Keratinocyte (primary cell): Measurements from ENCODE around the gene CAPZA2. TPM values are rescaled to one million over a fixed set of nuclear protein-coding genes. Genes with fewer than 3 reads are reported as not detected.

ENCODE experiments used
- DNase-seq: peaks from one replicate; pipeline ENCODE4 v3.0.0-alpha.2; 2011; ENCODE audit warnings: low read depth, missing footprints, low spot score
- FAIRE-seq: peaks from 2 replicates; lab custom pipeline; 2011; peaks lifted over from hg19 to GRCh38; lab: Jason Lieb, UNC
- H2AFZ ChIP-seq: 2 replicates; pipeline ENCODE4 v1.6.0; 2012; ENCODE audit warnings: low read length, control low read depth, inconsistent platforms; ENCODE audit not compliant: control insufficient read depth
- H3K27ac ChIP-seq: 2 replicates; pipeline ENCODE4 v1.5.1; 2011; ENCODE audit warnings: low read length; ENCODE audit not compliant: control insufficient read depth, insufficient read depth
- H3K27me3 ChIP-seq: 3 replicates; pipeline ENCODE4 v1.6.0; 2011; ENCODE audit warnings: low read length; ENCODE audit not compliant: control insufficient read depth, insufficient read depth; ENCODE audit errors: extremely low read depth
- H3K36me3 ChIP-seq, 2 experiments: 2 replicates in 1 of 2; 3 replicates in 1 of 2; pipeline ENCODE4 v1.5.1; 2011; ENCODE audit warnings: low read length in 2 of 2, mild to moderate bottlenecking in 1 of 2; ENCODE audit not compliant: control insufficient read depth in 2 of 2, insufficient read depth in 2 of 2; ENCODE audit errors: extremely low read depth in 1 of 2
- H3K4me1 ChIP-seq: 3 replicates; pipeline ENCODE4 v1.5.1; 2011; ENCODE audit warnings: low read length; ENCODE audit not compliant: control insufficient read depth, insufficient read depth; ENCODE audit errors: extremely low read depth
- H3K4me2 ChIP-seq: 3 replicates; pipeline ENCODE4 v1.6.0; 2011; ENCODE audit warnings: low read depth, low read length; ENCODE audit not compliant: control insufficient read depth, insufficient read depth; ENCODE audit errors: extremely low read depth
- H3K4me3 ChIP-seq, 3 experiments: fragments of 200-600 bp in 1 of 3; sonication (generic) in 1 of 3; 2 replicates in 2 of 3; 3 replicates in 1 of 3; pipeline ENCODE4 v1.5.1; 2011 to 2016; ENCODE audit warnings: low read length in 3 of 3, mild to moderate bottlenecking in 3 of 3, control low read depth in 2 of 3, inconsistent platforms in 1 of 3, low read depth in 1 of 3, mixed read lengths in 1 of 3, mixed run types in 1 of 3, moderate library complexity in 1 of 3; ENCODE audit not compliant: control insufficient read depth in 2 of 3, insufficient read depth in 2 of 3; ENCODE audit errors: extremely low read depth in 1 of 3
- H3K79me2 ChIP-seq: 2 replicates; pipeline ENCODE4 v1.6.0; 2012; ENCODE audit warnings: low read length; ENCODE audit not compliant: control insufficient read depth, insufficient read depth
- H3K9ac ChIP-seq: 3 replicates; pipeline ENCODE4 v1.6.0; 2011; ENCODE audit warnings: low read length; ENCODE audit not compliant: control insufficient read depth, insufficient read depth; ENCODE audit errors: extremely low read depth
- H3K9me1 ChIP-seq: 3 replicates; pipeline ENCODE4 v1.6.0; 2011; ENCODE audit warnings: low read length; ENCODE audit not compliant: control insufficient read depth, insufficient read depth; ENCODE audit errors: extremely low read depth
- H3K9me3 ChIP-seq: 2 replicates; pipeline ENCODE4 v1.5.1; 2012; ENCODE audit warnings: low read depth, low read length; ENCODE audit not compliant: control insufficient read depth
- H4K20me1 ChIP-seq: 3 replicates; pipeline ENCODE4 v1.6.0; 2011; ENCODE audit warnings: low read length; ENCODE audit not compliant: control insufficient read depth, insufficient read depth; ENCODE audit errors: extremely low read depth
- CTCF ChIP-seq, 3 experiments: IDR thresholded peaks in 1 of 3; conservative IDR thresholded peaks in 1 of 3; optimal IDR thresholded peaks in 1 of 3; 2 replicates in 2 of 3; 3 replicates in 1 of 3; pipeline versions ENCODE3 to v1.5.1; 2011; ENCODE audit warnings: low read length in 3 of 3, mild to moderate bottlenecking in 3 of 3, moderate library complexity in 2 of 3, control low read depth in 1 of 3, inconsistent platforms in 1 of 3; ENCODE audit not compliant: insufficient read depth in 2 of 3; ENCODE audit errors: extremely low read depth in 1 of 3
- EZH2 ChIP-seq: IDR thresholded peaks from one replicate; pipeline ENCODE4 v1.6.1; 2012; ENCODE audit warnings: inconsistent platforms, mild to moderate bottlenecking, low read length, moderate library complexity
- dilution Hi-C: fragments of 300-500 bp; cut with MboI; formaldehyde crosslinking; loops from one replicate; pipeline ENCODE4 v1.7.0; 2020; ENCODE audit warnings: low sequenced_read_pairs; ENCODE audit not compliant: extremely low pct_ligation_motif_present
- polyA plus RNA-seq, 5 experiments: library from polyadenylated mRNA; depleted of rRNA in 3 of 5; stranded (reverse) in 3 of 5; stranded (forward) in 1 of 5; unstranded in 1 of 5; fragments of >200 nt; gene quantifications; 1 replicate in 1 of 5; 2 replicates in 3 of 5; 3 replicates in 1 of 5; pipeline versions ENCODE4 v1.2.1 to v1.2.3, GENCODE V29; 2011 to 2012; ENCODE audit warnings: missing spikeins in 2 of 5, low read depth in 1 of 5, low replicate concordance in 1 of 5

The CAPZA2 gene
- polyA plus RNA-seq, 1 donor (not counting 4 experiments of a cell fraction or from before 2014, with no cell fraction given) = 150 TPM

GRCh38 chr7:116906391-116906790, 44.0 kb downstream of the CAPZA2 start:
- no peaks in the 10 kb centered on the region for H3K79me2 ChIP-seq

GRCh38 chr7:116910383-116910782, 48.0 kb downstream of the CAPZA2 start:
- no peaks in the 10 kb centered on the region for H3K9me1 ChIP-seq
- H3K4me3 ChIP-seq = no peak overlapping the region
- no peaks in the 10 kb centered on the region for H4K20me1 ChIP-seq
- H3K27ac ChIP-seq = no peak overlapping the region
- no peak for FAIRE-seq
- dilution Hi-C loops = no loop called here
- no peaks in the 10 kb centered on the region for H3K9me3 ChIP-seq
- TF ChIP-seq EZH2 (no peak), CTCF (optimal IDR thresholded peaks at IDR 0.05 in 1 of 3, IDR thresholded peaks at IDR 0.05 in 1 of 3, conservative IDR thresholded peaks at IDR 0.05 in 1 of 3; ENCODE audit: extremely low read depth in 1 of 3, insufficient read depth in 2 of 3, low read length in 3 of 3) (no peak)
- peaks cover 5 to 7% of the 10 kb centered on the region in 2 experiments for H3K36me3 ChIP-seq
- no peaks in the 10 kb centered on the region for H3K79me2 ChIP-seq
- no peak for DNase-seq
- H3K4me2 ChIP-seq = no peak overlapping the region
- no peaks in the 10 kb centered on the region for H3K27me3 ChIP-seq
- no peak overlapping the region for H3K9ac ChIP-seq
- H3K4me1 ChIP-seq = no peaks in the 10 kb centered on the region
- no peak overlapping the region for H2AFZ ChIP-seq

More at GRCh38 chr7:116906391-116906790, 44.0 kb downstream of the CAPZA2 start:
- dilution Hi-C loops = no loop called here
- Histone ChIP-seq H3K4me3 (no peak overlapping the region), H3K4me2 (no peak overlapping the region), H4K20me1 (no peaks in the 10 kb centered on the region), H3K27me3 (no peaks in the 10 kb centered on the region), H2AFZ (no peak overlapping the region), H3K27ac (no peak overlapping the region), H3K9me3 (no peaks in the 10 kb centered on the region), H3K9me1 (no peaks in the 10 kb centered on the region), H3K36me3 (peaks cover 2 to 5% of the 10 kb centered on the region in 2 experiments), H3K9ac (no peak overlapping the region), H3K4me1 (no peaks in the 10 kb centered on the region)
- DNase-seq = no peak
- FAIRE-seq = no peak
- TF ChIP-seq EZH2 = no peak
- no peak for TF ChIP-seq CTCF (optimal IDR thresholded peaks at IDR 0.05 in 1 of 3, IDR thresholded peaks at IDR 0.05 in 1 of 3, conservative IDR thresholded peaks at IDR 0.05 in 1 of 3; ENCODE audit: extremely low read depth in 1 of 3, insufficient read depth in 2 of 3, low read length in 3 of 3)
